Esophagus (tissue), 2 donors: ENCODE results near the gene INHBA. TPM values are rescaled to one million over a fixed set of nuclear protein-coding genes. Genes with fewer than 3 reads are reported as not detected.

Experiments
- H3K27ac ChIP-seq, 2 donors: one replicate each; pipeline ENCODE4 v1.5.1; 2013; ENCODE audit warnings: low read depth in 2 of 2, mild to moderate bottlenecking in 2 of 2, inconsistent platforms in 1 of 2, low read length in 1 of 2, moderate library complexity in 1 of 2
- H3K27me3 ChIP-seq, 2 donors: one replicate each; pipeline ENCODE4 v1.6.1; 2013; ENCODE audit warnings: low read length in 2 of 2, control low read depth in 1 of 2, mild to moderate bottlenecking in 1 of 2; ENCODE audit not compliant: insufficient read depth in 2 of 2, control insufficient read depth in 1 of 2
- H3K36me3 ChIP-seq, 2 donors: one replicate each; pipeline ENCODE4 v1.6.1; 2013; ENCODE audit warnings: low read length in 1 of 2; ENCODE audit not compliant: control insufficient read depth in 2 of 2, insufficient read depth in 2 of 2
- H3K4me1 ChIP-seq, 2 donors: one replicate each; pipeline ENCODE4 v1.6.1; 2013; ENCODE audit warnings: low read length in 1 of 2; ENCODE audit not compliant: control insufficient read depth in 2 of 2, insufficient read depth in 2 of 2
- H3K4me3 ChIP-seq, 2 donors: one replicate each; pipeline ENCODE4 v1.5.1; 2013; ENCODE audit warnings: low read length in 2 of 2, mild to moderate bottlenecking in 2 of 2, low read depth in 1 of 2, moderate library complexity in 1 of 2
- H3K9me3 ChIP-seq, 2 donors: one replicate each; pipeline ENCODE4 v1.6.1; 2013; ENCODE audit warnings: mild to moderate bottlenecking in 2 of 2, low read depth in 1 of 2, low read length in 1 of 2, moderate library complexity in 1 of 2; ENCODE audit not compliant: control insufficient read depth in 2 of 2, insufficient read depth in 1 of 2
- WGBS, 2 donors: extraction: QIAGEN DNeasy Blood & Tissue Kit; methylation state at CpG; one replicate each; pipeline ENCODE4 v1.1.7; 2013; 5-methylcytosine and 5-hydroxymethylcytosine counted together
- polyA plus RNA-seq, 2 donors: library from polyadenylated mRNA; stranded (reverse); fragments of 200-250 nt; gene quantifications; one replicate each; pipeline ENCODE4 v1.2.3, GENCODE V29; 2013
- donor health status: healthy with polysubstance abuse.
- donor health status: Bipolar disorder and iron deficiency.

Gene INHBA
- polyA plus RNA-seq, 2 donors: 0.42 to 0.61 TPM

DNA sequence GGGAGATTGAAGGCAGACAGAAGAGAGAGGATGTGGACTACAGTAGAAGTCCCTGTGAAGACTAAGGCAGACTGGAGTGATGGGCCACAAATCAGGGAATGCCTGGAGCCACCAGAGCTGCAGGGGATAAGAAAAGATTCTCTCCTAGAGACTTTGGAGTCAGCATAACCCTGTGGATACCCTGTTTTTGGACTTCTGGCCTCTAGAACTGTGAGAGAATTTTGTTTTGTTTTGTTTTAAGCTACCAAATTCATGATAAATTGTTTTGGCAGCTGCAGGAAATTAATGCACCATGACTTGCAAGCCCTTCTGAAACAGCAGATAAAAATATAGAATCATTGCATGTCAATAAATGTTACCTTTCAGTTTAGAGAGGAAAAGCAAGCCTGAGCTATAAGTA lies 41.3 kb downstream of the INHBA start:
- Histone ChIP-seq H3K36me3 (no peaks in the 10 kb centered on the region), H3K27me3 (no peaks in the 10 kb centered on the region), H3K4me1 (no peaks in the 10 kb centered on the region), H3K4me3 (no peak overlapping the region), H3K9me3 (no peaks in the 10 kb centered on the region), H3K27ac (no peak overlapping the region)

DNA sequence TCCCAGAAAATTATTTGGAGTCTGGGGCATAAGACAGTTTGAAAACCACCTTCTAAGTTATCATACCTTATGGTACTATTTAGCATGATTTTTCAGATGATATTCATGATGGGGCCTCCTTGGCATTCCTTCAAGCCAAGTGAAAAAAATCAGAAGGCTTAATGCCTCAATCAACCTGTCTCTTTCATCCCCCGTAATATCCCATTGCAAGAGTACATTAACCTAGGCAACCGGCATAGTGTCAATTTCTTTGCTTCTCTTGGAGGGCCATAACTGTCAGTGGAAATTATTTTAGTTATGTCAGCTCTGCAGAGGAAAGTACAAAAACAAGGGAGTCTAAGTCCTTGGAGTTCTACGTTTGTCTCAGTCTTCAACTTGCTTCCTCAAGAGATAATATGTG lies 43.4 kb downstream of the INHBA start:
- no peaks in the 10 kb centered on the region for H3K9me3 ChIP-seq
- no peaks in the 10 kb centered on the region for H3K4me1 ChIP-seq
- WGBS, 2 donors: 90 to 94% methylated on average over 3 of the region's 3 CpGs
- no peak overlapping the region for H3K27ac ChIP-seq
- no peaks in the 10 kb centered on the region for H3K36me3 ChIP-seq
- H3K4me3 ChIP-seq: no peak overlapping the region
- H3K27me3 ChIP-seq: no peaks in the 10 kb centered on the region

DNA sequence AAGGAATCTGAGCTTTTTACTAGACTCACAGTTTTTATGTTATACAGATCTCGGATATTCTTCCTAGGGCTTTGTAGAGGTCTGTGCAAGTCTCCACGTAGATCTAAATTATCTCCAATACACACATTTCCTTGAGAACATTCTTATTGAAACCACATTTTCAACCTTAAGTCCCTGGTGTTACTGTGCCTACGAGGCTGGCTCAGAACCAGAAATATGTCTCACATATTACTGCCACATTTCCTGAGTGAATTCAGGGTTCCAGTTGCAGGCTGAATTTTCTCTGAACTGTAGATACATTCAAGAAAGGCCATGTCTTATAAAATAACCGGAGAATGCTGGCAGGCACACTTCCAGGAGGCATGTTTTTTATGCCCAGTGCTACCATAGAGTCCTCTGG lies 46.5 kb downstream of the INHBA start:
- Histone ChIP-seq H3K27me3 (no peaks in the 10 kb centered on the region), H3K4me3 (no peak overlapping the region), H3K9me3 (no peaks in the 10 kb centered on the region), H3K27ac (no peak overlapping the region), H3K36me3 (no peaks in the 10 kb centered on the region), H3K4me1 (no peaks in the 10 kb centered on the region)
- WGBS, 2 donors: 21 to 29% methylated on average over 4 of the region's 4 CpGs

DNA sequence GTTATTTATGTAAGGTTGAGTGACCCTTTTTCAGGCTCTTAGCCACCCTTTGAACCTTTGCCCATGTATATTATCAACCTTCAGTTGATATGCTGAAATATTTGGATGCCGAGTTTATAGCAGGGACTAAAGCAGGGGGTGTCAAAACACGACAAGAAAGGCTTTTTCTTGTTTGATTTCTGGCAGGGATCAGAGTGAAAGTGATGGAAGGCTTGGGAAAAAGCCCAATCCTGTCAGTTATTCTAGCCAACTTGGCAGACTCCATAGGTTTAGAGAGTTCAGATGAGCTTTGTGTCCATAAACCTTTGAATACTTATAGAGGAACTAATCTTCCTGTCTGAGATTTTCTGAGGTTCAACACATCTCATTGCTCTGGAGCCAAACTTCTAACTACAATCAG lies 47.5 kb downstream of the INHBA start:
- Histone ChIP-seq H3K4me3 (no peak overlapping the region), H3K9me3 (no peaks in the 10 kb centered on the region), H3K36me3 (no peaks in the 10 kb centered on the region), H3K4me1 (no peaks in the 10 kb centered on the region), H3K27me3 (no peaks in the 10 kb centered on the region), H3K27ac (no peak overlapping the region)
- 23 to 38% methylated on average over 2 of the region's 2 CpGs for WGBS, 2 donors

DNA sequence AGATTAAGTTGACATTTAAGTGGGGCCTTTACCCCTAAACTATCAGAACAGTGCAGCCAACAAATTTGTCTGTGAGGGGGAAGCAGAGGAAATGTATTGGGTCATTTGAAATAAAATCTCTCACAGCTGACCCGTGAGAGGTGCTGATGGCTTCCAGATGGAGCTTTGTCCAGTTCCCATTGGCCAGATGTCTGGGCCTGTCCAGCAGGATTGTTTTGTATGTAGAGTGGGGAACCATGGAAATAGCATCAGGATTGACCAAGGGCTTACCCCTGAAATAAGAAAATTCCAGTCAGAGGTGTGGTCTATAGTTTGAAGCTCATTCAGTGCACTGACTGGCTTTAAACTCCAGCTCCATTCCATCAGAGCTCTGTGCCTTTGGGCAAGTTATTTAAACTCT lies 50.6 kb downstream of the INHBA start:
- H3K4me3 ChIP-seq: no peak overlapping the region
- H3K27ac ChIP-seq: no peak overlapping the region

DNA sequence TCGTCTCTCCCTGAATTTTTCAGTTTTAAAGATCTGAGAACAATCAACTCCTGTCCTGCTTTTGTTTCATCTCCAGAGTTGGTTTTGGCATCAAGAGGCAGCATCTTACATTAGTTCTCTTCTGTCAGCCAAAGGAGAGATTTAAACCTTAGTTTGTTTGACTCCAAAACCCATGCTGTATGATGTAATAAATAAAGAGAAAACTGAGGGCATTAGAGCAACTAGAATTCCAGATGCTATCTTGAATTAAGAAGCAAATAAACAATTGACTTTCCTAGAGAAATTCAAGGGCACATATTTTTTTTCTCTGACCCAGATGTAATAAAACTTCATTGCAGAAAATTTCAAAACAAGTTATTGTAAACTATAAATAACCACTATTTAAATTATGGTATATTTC lies 54.4 kb downstream of the INHBA start:
- no peaks in the 10 kb centered on the region for H3K36me3 ChIP-seq
- WGBS, 2 donors: 49 to 58% methylated on average over 1 of the region's 1 CpG
- no peaks in the 10 kb centered on the region for H3K27me3 ChIP-seq
- H3K4me1 ChIP-seq: no peaks in the 10 kb centered on the region
- H3K9me3 ChIP-seq: no peaks in the 10 kb centered on the region
- H3K4me3 ChIP-seq: no peak overlapping the region
- no peak overlapping the region for H3K27ac ChIP-seq

More for the DNA sequence above, 50.6 kb downstream of the INHBA start:
- no peaks in the 10 kb centered on the region for H3K36me3 ChIP-seq
- no peaks in the 10 kb centered on the region for H3K4me1 ChIP-seq
- 40 to 64% methylated on average over 1 of the region's 1 CpG for WGBS, 2 donors
- no peaks in the 10 kb centered on the region for H3K9me3 ChIP-seq
- no peaks in the 10 kb centered on the region for H3K27me3 ChIP-seq

DNA sequence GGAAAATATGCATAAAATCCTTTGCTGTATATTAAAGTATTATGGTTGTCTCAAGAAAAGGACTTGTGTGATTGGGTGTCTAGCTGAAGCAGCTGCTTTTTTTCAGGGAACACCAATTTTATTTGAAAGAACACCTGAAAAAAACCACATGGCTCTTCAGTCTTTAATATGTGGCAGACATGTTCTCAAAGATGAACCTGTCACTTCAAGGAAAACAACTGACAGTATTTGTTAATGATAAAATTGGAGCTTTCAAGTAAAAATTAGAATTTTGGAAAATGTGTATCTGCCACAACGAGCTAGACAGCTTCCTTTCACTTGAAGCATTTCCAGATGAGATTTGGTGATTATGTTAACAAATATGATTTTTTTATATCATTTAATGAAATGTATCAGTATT lies 59.3 kb downstream of the INHBA start:
- no peaks in the 10 kb centered on the region for H3K27me3 ChIP-seq

DNA sequence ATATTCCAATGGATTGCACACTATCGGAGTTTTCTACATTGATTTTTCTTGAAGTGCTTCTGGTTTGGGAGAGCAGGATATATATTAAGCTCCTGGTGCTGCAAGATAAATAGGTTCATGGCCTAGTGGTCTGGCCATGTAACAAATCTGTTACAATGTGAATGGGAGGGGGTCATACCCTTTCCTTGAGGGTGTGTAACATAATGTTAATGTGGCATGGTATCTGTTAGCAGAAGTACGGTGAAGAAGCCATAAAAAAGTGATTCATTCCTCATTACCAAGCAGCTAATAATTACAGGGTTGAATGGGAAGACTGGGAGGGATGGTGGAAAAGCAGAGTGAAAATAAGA lies 61.2 kb downstream of the INHBA start:
- no peaks in the 10 kb centered on the region for H3K36me3 ChIP-seq
- no peak overlapping the region for H3K27ac ChIP-seq
- H3K9me3 ChIP-seq: peaks cover 0 to 3% of the 10 kb centered on the region in 2 donors
- H3K4me1 ChIP-seq: no peaks in the 10 kb centered on the region
- WGBS, 2 donors: 78 to 90% methylated on average over 2 of the region's 2 CpGs
- H3K27me3 ChIP-seq: no peaks in the 10 kb centered on the region
- H3K4me3 ChIP-seq: no peak overlapping the region

More for the DNA sequence above, 59.3 kb downstream of the INHBA start:
- Histone ChIP-seq H3K9me3 (peaks cover 0 to 3% of the 10 kb centered on the region in 2 donors), H3K27ac (no peak overlapping the region), H3K36me3 (no peaks in the 10 kb centered on the region), H3K4me1 (no peaks in the 10 kb centered on the region), H3K4me3 (no peak overlapping the region)
- WGBS, 2 donors: 53 to 62% methylated on average over 1 of the region's 1 CpG

DNA sequence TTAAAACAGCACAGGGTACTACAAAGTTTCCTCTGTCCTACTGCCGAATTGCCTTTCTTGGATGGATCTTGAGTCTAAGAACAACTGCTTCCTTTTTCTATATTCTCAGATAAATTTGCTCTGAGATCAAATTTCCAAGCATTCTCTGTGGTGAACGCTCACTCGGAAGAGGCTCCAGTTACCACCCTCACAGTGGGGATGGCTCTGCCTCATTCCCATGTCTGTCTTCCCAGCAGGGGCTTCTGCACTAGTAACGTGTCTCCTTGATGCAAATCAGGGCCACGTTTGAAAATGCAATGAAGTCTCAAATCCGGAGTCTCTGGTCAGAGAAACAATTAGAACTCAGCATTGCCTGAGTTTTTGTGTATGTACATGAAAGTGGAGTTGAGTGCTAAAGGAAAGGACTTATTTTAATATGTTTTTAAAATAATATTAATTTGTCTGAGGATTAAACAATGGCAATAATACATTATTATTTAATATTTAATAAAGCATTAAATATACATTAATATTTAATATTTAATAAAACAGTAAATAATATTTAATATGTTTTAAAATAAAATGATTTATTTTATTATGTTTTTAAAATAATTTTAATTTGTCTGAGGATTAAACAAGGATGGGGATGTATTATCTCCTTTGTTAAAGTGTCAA lies 61.8 kb downstream of the INHBA start:
- no peaks in the 10 kb centered on the region for H3K4me1 ChIP-seq
- peaks cover 0 to 3% of the 10 kb centered on the region in 2 donors for H3K9me3 ChIP-seq
- no peak overlapping the region for H3K4me3 ChIP-seq
- H3K27ac ChIP-seq: no peak overlapping the region
- 75 to 81% methylated on average over 6 of the region's 6 CpGs for WGBS, 2 donors
- H3K36me3 ChIP-seq: no peaks in the 10 kb centered on the region
- no peaks in the 10 kb centered on the region for H3K27me3 ChIP-seq

DNA sequence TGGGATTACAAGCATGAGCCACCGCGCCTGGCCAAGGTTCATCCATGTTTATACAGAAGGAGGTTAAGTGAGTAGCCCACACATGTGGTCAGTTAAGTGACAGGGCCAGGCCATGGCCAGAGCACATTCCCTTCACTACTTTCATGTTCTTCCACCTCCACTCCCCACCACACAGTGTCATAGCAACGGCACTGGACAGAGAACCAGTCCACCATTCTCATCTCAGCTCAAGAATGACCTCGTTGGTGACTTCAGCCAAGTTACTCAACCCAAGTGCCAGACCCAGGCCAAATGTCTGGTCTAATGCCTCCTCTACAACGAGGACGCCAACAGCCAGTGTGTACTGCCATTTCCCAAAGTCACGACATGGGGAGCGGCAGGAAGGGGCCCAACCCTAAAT lies 62.4 kb downstream of the INHBA start:
- Histone ChIP-seq H3K9me3 (peaks cover 0 to 3% of the 10 kb centered on the region in 2 donors), H3K27me3 (no peaks in the 10 kb centered on the region), H3K4me1 (no peaks in the 10 kb centered on the region), H3K36me3 (no peaks in the 10 kb centered on the region), H3K4me3 (no peak overlapping the region), H3K27ac (no peak overlapping the region)
- WGBS, 2 donors: 79 to 82% methylated on average over 8 of the region's 8 CpGs
